Endothelial cell of umbilical vein (primary cell): ENCODE results near the gene PFKFB4.

ENCODE experiments used
- EZH2 ChIP-seq: IDR thresholded peaks from 2 replicates; pipeline ENCODE4 v1.6.1; 2012; ENCODE audit warnings: borderline replicate concordance, low read depth, mild to moderate bottlenecking, moderate library complexity, low read length, inconsistent platforms; ENCODE audit not compliant: severe bottlenecking
- GATA2 ChIP-seq: IDR thresholded peaks from 2 replicates; pipeline ENCODE4 v1.7.0; 2011; ENCODE audit warnings: low read depth, mild to moderate bottlenecking, moderate library complexity, mixed read lengths, low read length; ENCODE audit not compliant: insufficient read length, insufficient read depth
- JUN ChIP-seq: IDR thresholded peaks from 2 replicates; pipeline ENCODE4 v1.6.1; 2011; ENCODE audit warnings: borderline replicate concordance, low read depth; ENCODE audit not compliant: insufficient read length, insufficient read depth
- POLR2A ChIP-seq: IDR thresholded peaks from 2 replicates; pipeline ENCODE4 v1.6.1; 2012; ENCODE audit warnings: low read depth, mild to moderate bottlenecking, control low read depth, low read length
- POLR2AphosphoS5 ChIP-seq: IDR thresholded peaks from 2 replicates; pipeline ENCODE4 v1.6.1; 2012; ENCODE audit warnings: low read depth, mild to moderate bottlenecking, control low read depth, low read length, moderate library complexity; ENCODE audit not compliant: insufficient read depth
- TF ChIP-seq, protein P1 (sequence below), 2 donors: IDR thresholded peaks; 1 replicate in 1 of 2; 2 replicates in 1 of 2; pipeline ENCODE4 v1.5.1; 2011; ENCODE audit warnings: low read length in 2 of 2, mild to moderate bottlenecking in 2 of 2, moderate library complexity in 2 of 2, control low read depth in 1 of 2, inconsistent platforms in 1 of 2, low read depth in 1 of 2; ENCODE audit not compliant: insufficient read depth in 1 of 2; ENCODE audit errors: extremely low read depth in 1 of 2
- TF ChIP-seq, protein P2 (sequence below): IDR thresholded peaks from 2 replicates; pipeline ENCODE4 v1.6.1; 2011; ENCODE audit not compliant: insufficient read depth, insufficient read length

DNA sequence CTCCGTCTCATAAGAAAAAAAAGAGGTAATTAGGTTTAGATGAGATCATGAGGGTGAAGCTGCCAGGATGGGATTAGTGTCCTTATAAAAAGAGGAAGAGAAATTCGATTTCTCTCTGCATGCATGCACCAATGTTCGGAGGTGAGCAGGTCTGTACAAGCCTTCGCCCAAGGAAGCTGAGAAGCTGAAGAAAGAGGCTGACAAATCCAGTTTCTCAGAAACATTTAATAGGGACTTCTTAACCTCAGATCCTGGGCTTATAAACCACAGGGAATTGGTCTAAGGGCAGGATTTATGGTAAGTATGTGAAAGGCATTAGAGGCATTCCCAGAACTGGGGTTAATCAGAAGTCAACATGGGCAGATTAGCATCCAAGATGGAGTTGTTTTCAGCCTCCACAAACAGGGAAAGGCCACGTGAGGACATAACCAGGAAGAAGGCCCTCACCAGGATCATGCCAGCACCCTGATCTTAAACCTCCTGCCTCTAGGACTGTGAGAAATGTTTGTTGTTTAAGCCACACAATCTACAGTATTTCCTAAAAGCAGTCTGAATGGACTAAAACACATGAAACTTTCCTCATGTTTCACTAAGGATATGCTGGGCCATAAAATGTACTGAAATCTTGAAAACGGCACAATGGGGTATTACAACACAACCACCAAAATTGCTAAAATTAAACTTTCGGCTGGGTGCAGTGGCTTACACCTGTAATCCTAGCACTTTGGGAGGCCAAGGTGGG, 64.0 kb downstream of the PFKFB4 start:
- TF ChIP-seq POLR2A (no peak), POLR2AphosphoS5 (no peak), JUN (no peak), EZH2 (no peak), GATA2 (no peak)
- TF ChIP-seq, protein P1, sequence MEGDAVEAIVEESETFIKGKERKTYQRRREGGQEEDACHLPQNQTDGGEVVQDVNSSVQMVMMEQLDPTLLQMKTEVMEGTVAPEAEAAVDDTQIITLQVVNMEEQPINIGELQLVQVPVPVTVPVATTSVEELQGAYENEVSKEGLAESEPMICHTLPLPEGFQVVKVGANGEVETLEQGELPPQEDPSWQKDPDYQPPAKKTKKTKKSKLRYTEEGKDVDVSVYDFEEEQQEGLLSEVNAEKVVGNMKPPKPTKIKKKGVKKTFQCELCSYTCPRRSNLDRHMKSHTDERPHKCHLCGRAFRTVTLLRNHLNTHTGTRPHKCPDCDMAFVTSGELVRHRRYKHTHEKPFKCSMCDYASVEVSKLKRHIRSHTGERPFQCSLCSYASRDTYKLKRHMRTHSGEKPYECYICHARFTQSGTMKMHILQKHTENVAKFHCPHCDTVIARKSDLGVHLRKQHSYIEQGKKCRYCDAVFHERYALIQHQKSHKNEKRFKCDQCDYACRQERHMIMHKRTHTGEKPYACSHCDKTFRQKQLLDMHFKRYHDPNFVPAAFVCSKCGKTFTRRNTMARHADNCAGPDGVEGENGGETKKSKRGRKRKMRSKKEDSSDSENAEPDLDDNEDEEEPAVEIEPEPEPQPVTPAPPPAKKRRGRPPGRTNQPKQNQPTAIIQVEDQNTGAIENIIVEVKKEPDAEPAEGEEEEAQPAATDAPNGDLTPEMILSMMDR (IDR thresholded peaks at IDR 0.05; ENCODE audit: extremely low read depth in 1 of 2, insufficient read depth in 1 of 2, low read depth in 1 of 2, low read length in 2 of 2) = no peak
- TF ChIP-seq, protein P2, sequence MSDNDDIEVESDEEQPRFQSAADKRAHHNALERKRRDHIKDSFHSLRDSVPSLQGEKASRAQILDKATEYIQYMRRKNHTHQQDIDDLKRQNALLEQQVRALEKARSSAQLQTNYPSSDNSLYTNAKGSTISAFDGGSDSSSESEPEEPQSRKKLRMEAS = no peak
